GM21515 (cell line): ENCODE measurements around the gene GC.
"Not testable (repeated sequence)": the region's sequence is repeated elsewhere in the genome, so short reads cannot be mapped to it uniquely, and the experiment has no call there.

ENCODE experiments used
- ATAC-seq: cut with Tn5 transposase; IDR thresholded peaks from one replicate; pipeline ENCODE4 v1.9.1; 2021; ENCODE audit not compliant: unreplicated experiment

GC gene

GRCh38 chr4:71769434-71769833, 14.4 kb downstream of the GC start:
- no peak for ATAC-seq

GRCh38 chr4:71768123-71768522, 15.8 kb downstream of the GC start:
- ATAC-seq = no peak

GRCh38 chr4:71765821-71766383, 18.0 kb downstream of the GC start:
- ATAC-seq = no peak

GRCh38 chr4:71765350-71765749, 18.5 kb downstream of the GC start:
- no peak for ATAC-seq

- ATAC-seq = no peak
Observed at GRCh38 chr4:71752383-71753042, 31.4 kb downstream of the GC start.

- ATAC-seq = no peak
Observed at GRCh38 chr4:71749008-71749594, 34.8 kb downstream of the GC start.

GRCh38 chr4:71746379-71746778, 37.5 kb downstream of the GC start:
- ATAC-seq = no peak

GRCh38 chr4:71738782-71739181, 45.1 kb downstream of the GC start:
- ATAC-seq = not testable (repeated sequence)

GRCh38 chr4:71732706-71733105, 51.2 kb downstream of the GC start:
- no peak for ATAC-seq

- no peak for ATAC-seq
Observed at GRCh38 chr4:71732066-71732465, 51.8 kb downstream of the GC start.

GRCh38 chr4:71729856-71730255, 54.0 kb downstream of the GC start:
- ATAC-seq = no peak

- ATAC-seq = peak; percentile 74
Observed at GRCh38 chr4:71713611-71714203, 70.2 kb downstream of the GC start.

- ATAC-seq = no peak
Observed at GRCh38 chr4:71711985-71712348, 71.9 kb downstream of the GC start.

GRCh38 chr4:71711044-71711984, 72.6 kb downstream of the GC start:
- ATAC-seq = no peak

- no peak for ATAC-seq
Observed at GRCh38 chr4:71709961-71710360, 73.9 kb downstream of the GC start.

GRCh38 chr4:71698141-71698540, 85.7 kb downstream of the GC start:
- no peak for ATAC-seq

GRCh38 chr4:71697031-71697430, 86.8 kb downstream of the GC start:
- ATAC-seq = no peak

GRCh38 chr4:71694961-71695360, 88.9 kb downstream of the GC start:
- no peak for ATAC-seq

- no peak for ATAC-seq
Observed at GRCh38 chr4:71692963-71693362, 90.9 kb downstream of the GC start.

- ATAC-seq = no peak
Observed at GRCh38 chr4:71692198-71692597, 91.7 kb downstream of the GC start.
